Measurements from ENCODE around the gene MMP17.

GRCh38 chr12:131851741-131852550 lies 23.8 kb downstream of the MMP17 start:
- TF ChIP-seq CTCF (IDR thresholded peaks at IDR 0.05): no peak
- TF ChIP-seq EZH2 (IDR thresholded peaks at IDR 0.05; ENCODE audit: borderline replicate concordance, insufficient read depth, low read depth, low read length, poor library complexity, severe bottlenecking): no peak
